CD4-positive, alpha-beta T cell treated with Interferon gamma for 1 hour (primary cell): ENCODE data around the gene CT47B1.
"Not testable (repeated sequence)": the region's sequence is repeated elsewhere in the genome, so short reads cannot be mapped to it uniquely, and the experiment has no call there.

ENCODE experiments used
- DNase-seq: peaks from one replicate; pipeline ENCODE4 v3.0.0-alpha.2; 2020

CT47B1 gene

GRCh38 chrX:120875766-120876165 is at the start of gene CT47B1:
Gene CT47B1 (minus strand): TSS chrX:120875866. CDS start chrX:120875670, 196 bp downstream.
- not testable (repeated sequence) for DNase-seq

- DNase-seq, result no peak
These were observed 748 bp downstream of the CT47B1 start for GRCh38 chrX:120874678-120875557.

- DNase-seq, result no peak
These were observed 18.4 kb downstream of the CT47B1 start for GRCh38 chrX:120857240-120857639.

GRCh38 chrX:120840827-120841226 is 34.8 kb downstream of the CT47B1 start:
- no peak for DNase-seq

- no peak for DNase-seq
These were observed 36.2 kb downstream of the CT47B1 start for GRCh38 chrX:120839491-120839890.

- not testable (repeated sequence) for DNase-seq
These were observed 48.5 kb downstream of the CT47B1 start for GRCh38 chrX:120827213-120827612.

- DNase-seq, result no peak
These were observed 50.5 kb downstream of the CT47B1 start for GRCh38 chrX:120825146-120825545.

GRCh38 chrX:120824021-120824420 is 51.6 kb downstream of the CT47B1 start:
- DNase-seq, result no peak

- DNase-seq, result no peak
These were observed 52.1 kb downstream of the CT47B1 start for GRCh38 chrX:120823556-120823955.
